ENCODE results near the gene NPAS2. TPM values are rescaled to one million over a fixed set of nuclear protein-coding genes. Genes with fewer than 3 reads are reported as not detected.

The NPAS2 gene
- total RNA-seq, 4 donors from 2014 or later: 63.0 to 134 (median 115) TPM

GRCh38 chr2:100818003-100818605 lies 1.8 kb upstream of the NPAS2 start:
- H3K27me3 ChIP-seq: no peaks in the 10 kb centered on the region
- 26 to 35% methylated on average over 7 to 16 of the region's 16 CpGs for WGBS, 2 donors (ENCODE audit: low coverage in 1 of 2)
- H3K9me3 ChIP-seq: no peaks in the 10 kb centered on the region
- peak overlapping the region; percentile 90 to 94 (median 92) for H3K27ac ChIP-seq
- intact Hi-C loops (cut with DNase I; ENCODE audit: low total_unique reads): no loop called here
- peaks cover 4 to 51% (median 29%) of the 10 kb centered on the region in 4 donors for H3K4me1 ChIP-seq
- no peak for TF ChIP-seq POLR2A (IDR thresholded peaks at IDR 0.05)
- TF ChIP-seq EP300 (IDR thresholded peaks at IDR 0.05; ENCODE audit: low read depth): no peak
- TF ChIP-seq POLR2AphosphoS5 (IDR thresholded peaks at IDR 0.05): no peak
- no peak for TF ChIP-seq CTCF (IDR thresholded peaks at IDR 0.05)
- DNase-seq: no peak
- in situ Hi-C loops (cut with MboI; ENCODE audit: low pct_ligation_motif_present in 1 of 4, low pct_unique_long_range_greater_than_20kb in 1 of 4, low sequenced_read_pairs in 3 of 4): no loop called here
- H3K36me3 ChIP-seq: no peaks in the 10 kb centered on the region
- peak overlapping the region; percentile 55 to 89 (median 81) for H3K4me3 ChIP-seq

- H3K9me3 ChIP-seq: no peaks in the 10 kb centered on the region
- H3K36me3 ChIP-seq: no peaks in the 10 kb centered on the region
- H3K4me3 ChIP-seq: peak overlapping the region; percentile 75 to 89 (median 82)
- intact Hi-C loops (cut with DNase I; ENCODE audit: low total_unique reads) (no loop called here), in situ Hi-C loops (cut with MboI; ENCODE audit: low pct_ligation_motif_present in 1 of 4, low pct_unique_long_range_greater_than_20kb in 1 of 4, low sequenced_read_pairs in 3 of 4) (no loop called here)
- peaks cover 2 to 44% (median 25%) of the 10 kb centered on the region in 4 donors for H3K4me1 ChIP-seq
- no peaks in the 10 kb centered on the region for H3K27me3 ChIP-seq
- TF ChIP-seq EP300 (IDR thresholded peaks at IDR 0.05; ENCODE audit: low read depth) (peak; percentile 9), CTCF (IDR thresholded peaks at IDR 0.05) (peak in 4 of 5 experiments; percentile 10 to 26 (median 16)), POLR2A (IDR thresholded peaks at IDR 0.05) (peak; percentile 66), POLR2AphosphoS5 (IDR thresholded peaks at IDR 0.05) (peak in 2 of 3 donors; percentile 59)
- H3K27ac ChIP-seq: peak overlapping the region; percentile 90 to 94 (median 92)
- 1 to 3% methylated on average over 11 to 36 of the region's 51 CpGs for WGBS, 2 donors (ENCODE audit: low coverage in 1 of 2)
- DNase-seq: peak; percentile 71
Observed at GRCh38 chr2:100818606-100819369, 1.2 kb upstream of the NPAS2 start.

GRCh38 chr2:100820273-100820522 lies 259 bp downstream of the NPAS2 start:
- no peak for TF ChIP-seq POLR2AphosphoS5 (IDR thresholded peaks at IDR 0.05)
- no peak for TF ChIP-seq POLR2A (IDR thresholded peaks at IDR 0.05)
- no peak for TF ChIP-seq EP300 (IDR thresholded peaks at IDR 0.05; ENCODE audit: low read depth)
- no peak for TF ChIP-seq CTCF (IDR thresholded peaks at IDR 0.05)
- Histone ChIP-seq H3K27ac (peak overlapping the region; percentile 51 to 94 (median 92)), H3K9me3 (no peaks in the 10 kb centered on the region), H3K4me3 (peak overlapping the region; percentile 75 to 89 (median 84)), H3K4me1 (peaks cover 0 to 32% (median 14%) of the 10 kb centered on the region in 4 donors), H3K36me3 (no peaks in the 10 kb centered on the region), H3K27me3 (no peaks in the 10 kb centered on the region)
- 0% methylated on average over 4 of the region's 43 CpGs; no CpG with 5 or more reads in 1 of the 2 donors for WGBS, 2 donors (ENCODE audit: low coverage in 1 of 2)
- intact Hi-C loops (cut with DNase I; ENCODE audit: low total_unique reads): loop anchor here (10.0 kb wide), 1 partner anchor 65 kb away; no protein-coding TSS in a partner anchor
- in situ Hi-C loops (cut with MboI; ENCODE audit: low pct_ligation_motif_present in 1 of 4, low pct_unique_long_range_greater_than_20kb in 1 of 4, low sequenced_read_pairs in 3 of 4): no loop called here
- DNase-seq: no peak

DNA sequence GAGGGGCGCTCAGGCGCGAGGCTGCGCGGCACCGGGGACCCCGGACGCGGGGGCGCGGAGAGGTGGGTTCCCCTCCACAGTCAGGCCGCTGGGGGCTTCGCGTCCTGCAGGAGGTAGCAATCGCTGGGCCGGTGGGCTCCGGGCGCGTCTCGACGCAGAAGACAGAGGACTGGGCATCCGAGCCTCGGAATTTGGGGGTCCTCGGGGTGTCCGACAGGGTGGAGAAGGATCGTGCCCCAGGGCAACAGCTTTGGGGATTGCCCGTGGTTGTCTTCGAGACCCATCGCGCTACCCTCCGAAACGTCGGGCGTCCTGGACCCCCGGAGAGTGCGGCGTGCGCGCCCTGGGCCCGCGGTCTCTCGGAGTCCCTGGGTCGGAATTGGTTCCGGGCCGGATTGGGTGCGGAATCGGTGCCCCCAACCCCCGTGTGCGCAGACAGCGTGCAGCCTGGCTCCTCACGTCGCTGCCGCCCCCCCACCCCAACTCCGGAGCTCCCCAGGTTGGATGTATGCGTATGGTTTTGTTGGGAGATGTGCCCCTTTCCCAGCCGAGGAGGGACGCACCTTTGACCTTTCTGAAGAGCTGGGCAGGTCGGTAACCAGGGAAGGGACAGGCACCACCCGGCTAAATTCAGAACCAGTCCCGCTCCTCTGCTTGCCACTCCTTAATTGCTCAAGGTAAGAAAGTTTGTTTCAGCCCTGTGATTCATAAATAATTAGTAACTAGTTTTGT lies 750 bp downstream of the NPAS2 start:
- Histone ChIP-seq H3K4me1 (peaks cover 0 to 30% (median 12%) of the 10 kb centered on the region in 4 donors), H3K9me3 (no peaks in the 10 kb centered on the region), H3K36me3 (no peaks in the 10 kb centered on the region), H3K27me3 (no peaks in the 10 kb centered on the region), H3K27ac (peak overlapping the region; percentile 51 to 94 (median 92)), H3K4me3 (peak overlapping the region; percentile 75 to 89 (median 84))
- WGBS, 2 donors (ENCODE audit: low coverage in 1 of 2): 9% methylated on average over 48 of the region's 60 CpGs; no CpG with 5 or more reads in 1 of the 2 donors
- peak; percentile 19 for DNase-seq
- in situ Hi-C loops (cut with MboI; ENCODE audit: low pct_ligation_motif_present in 1 of 4, low pct_unique_long_range_greater_than_20kb in 1 of 4, low sequenced_read_pairs in 3 of 4) (no loop called here), intact Hi-C loops (cut with DNase I; ENCODE audit: low total_unique reads) (loop anchor here (10.0 kb wide), 1 partner anchor 66 kb away; no protein-coding TSS in a partner anchor)
- no peak for TF ChIP-seq CTCF (IDR thresholded peaks at IDR 0.05)
- TF ChIP-seq EP300 (IDR thresholded peaks at IDR 0.05; ENCODE audit: low read depth): no peak
- TF ChIP-seq POLR2AphosphoS5 (IDR thresholded peaks at IDR 0.05): no peak
- no peak for TF ChIP-seq POLR2A (IDR thresholded peaks at IDR 0.05)

All from transverse colon (tissue), 4 donors.